ENCODE measurements around the gene AK2.

AK2 gene

DNA sequence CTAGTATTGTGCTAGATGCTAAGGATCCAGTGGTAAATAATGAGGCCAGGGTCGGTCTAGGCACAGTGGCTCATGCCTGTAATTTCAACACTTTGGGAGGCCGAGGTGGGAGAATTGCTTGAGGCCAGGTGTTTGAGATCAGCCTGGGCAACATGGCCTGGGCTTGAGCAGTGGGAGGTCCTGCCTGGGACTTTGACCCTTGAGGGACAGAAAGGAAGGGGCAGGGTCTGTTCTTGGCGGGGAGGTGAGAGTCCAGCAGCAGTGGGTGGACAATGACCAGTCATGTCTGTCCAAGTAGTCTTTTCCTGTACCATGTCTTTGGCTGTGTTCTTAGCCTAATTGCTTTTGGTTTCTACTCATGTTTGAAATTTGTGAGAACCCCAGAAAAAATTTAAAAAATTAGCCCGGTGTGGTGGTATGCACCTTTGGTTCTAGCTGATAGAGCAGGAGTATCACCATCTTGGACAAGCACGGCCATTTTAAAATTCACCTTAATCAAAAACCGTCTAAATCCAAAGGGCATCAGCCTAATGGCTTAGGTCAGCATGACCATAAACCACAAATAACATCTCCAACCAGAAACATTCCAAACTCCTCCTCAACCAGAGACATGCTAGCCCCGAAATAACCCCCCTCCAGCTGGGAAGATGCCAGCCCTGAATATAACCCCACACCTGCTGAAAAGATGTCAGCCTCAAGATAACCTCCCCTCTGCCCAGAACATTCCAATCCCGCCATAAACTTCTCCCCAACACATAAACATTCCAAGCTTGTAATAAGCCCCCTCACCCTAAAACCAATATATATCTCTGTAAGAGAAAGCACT lies 6.8 kb upstream of the AK2 start:
- DNase-seq (ENCODE audit: low read depth): no peak
- TF ChIP-seq, protein P1, sequence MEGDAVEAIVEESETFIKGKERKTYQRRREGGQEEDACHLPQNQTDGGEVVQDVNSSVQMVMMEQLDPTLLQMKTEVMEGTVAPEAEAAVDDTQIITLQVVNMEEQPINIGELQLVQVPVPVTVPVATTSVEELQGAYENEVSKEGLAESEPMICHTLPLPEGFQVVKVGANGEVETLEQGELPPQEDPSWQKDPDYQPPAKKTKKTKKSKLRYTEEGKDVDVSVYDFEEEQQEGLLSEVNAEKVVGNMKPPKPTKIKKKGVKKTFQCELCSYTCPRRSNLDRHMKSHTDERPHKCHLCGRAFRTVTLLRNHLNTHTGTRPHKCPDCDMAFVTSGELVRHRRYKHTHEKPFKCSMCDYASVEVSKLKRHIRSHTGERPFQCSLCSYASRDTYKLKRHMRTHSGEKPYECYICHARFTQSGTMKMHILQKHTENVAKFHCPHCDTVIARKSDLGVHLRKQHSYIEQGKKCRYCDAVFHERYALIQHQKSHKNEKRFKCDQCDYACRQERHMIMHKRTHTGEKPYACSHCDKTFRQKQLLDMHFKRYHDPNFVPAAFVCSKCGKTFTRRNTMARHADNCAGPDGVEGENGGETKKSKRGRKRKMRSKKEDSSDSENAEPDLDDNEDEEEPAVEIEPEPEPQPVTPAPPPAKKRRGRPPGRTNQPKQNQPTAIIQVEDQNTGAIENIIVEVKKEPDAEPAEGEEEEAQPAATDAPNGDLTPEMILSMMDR (IDR thresholded peaks at IDR 0.05; ENCODE audit: control insufficient read depth, insufficient read depth, low read depth, low read length, missing control alignments): no peak
- no peak overlapping the region for H3K4me3 ChIP-seq (ENCODE audit: control insufficient read depth, low read depth, low read length)

DNA sequence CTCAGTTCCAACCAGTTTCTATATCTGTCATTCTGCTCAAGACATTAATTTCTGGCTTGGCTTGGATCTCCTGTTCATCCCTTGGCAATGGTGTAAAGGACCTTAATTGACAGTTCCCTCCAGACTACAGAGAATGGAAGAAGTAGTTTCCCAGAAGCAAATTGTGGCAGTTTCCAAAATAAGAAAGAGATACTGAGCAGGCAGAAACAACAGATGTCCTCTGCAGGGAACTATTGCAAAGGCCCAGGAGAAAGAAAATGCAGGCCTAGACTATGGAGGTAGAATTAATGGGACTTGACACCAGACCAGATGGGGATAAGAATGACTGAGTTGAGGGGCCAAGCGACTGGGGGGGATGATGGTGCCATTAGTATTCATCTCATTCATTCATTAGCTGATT lies 6.1 kb upstream of the AK2 start:
- no peak overlapping the region for H3K4me3 ChIP-seq (ENCODE audit: control insufficient read depth, low read depth, low read length)
- TF ChIP-seq, protein P1 (IDR thresholded peaks at IDR 0.05; ENCODE audit: control insufficient read depth, insufficient read depth, low read depth, low read length, missing control alignments): no peak
- no peak for DNase-seq (ENCODE audit: low read depth)

DNA sequence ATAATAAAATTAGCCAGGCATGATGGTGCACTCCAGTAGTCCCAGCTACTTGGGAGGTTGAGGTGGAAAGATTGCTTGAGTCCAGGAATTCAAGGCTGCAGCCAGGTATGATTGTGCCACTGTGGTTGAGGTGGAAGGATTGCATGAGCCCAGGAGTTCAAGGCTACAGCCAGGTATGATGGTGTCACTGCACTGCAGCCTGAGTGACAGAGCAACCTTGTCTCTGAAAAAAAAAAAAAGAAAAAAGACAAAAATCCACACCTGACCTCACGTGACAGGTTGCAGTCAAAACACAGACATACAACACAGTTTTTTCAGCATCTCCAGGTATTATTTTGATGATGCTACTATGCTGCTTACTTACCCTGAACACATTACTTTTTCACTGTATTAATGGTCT lies 4.3 kb upstream of the AK2 start:
- H3K4me3 ChIP-seq (ENCODE audit: control insufficient read depth, low read depth, low read length): no peak overlapping the region
- TF ChIP-seq, protein P1 (IDR thresholded peaks at IDR 0.05; ENCODE audit: control insufficient read depth, insufficient read depth, low read depth, low read length, missing control alignments): no peak
- no peak for DNase-seq (ENCODE audit: low read depth)

DNA sequence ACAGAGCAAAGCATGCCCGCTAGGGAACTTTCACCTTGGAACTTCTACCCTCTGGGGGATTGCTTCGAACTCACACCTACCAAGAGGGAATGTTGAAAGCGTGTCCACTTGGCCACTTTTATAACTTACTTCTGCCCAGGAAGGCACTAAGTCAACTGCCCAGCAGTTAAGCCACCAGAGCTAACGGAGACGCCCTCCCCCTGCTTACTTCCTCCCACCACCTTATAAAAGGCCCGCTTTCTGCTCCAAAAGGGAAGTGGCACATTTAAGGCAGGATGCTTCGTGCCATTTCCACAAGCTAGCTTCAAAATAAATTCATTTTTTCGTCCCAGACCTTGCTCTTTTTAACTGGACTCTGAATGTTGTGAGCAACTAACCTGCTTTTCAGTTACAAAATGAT lies 3.2 kb upstream of the AK2 start:
- TF ChIP-seq, protein P1 (IDR thresholded peaks at IDR 0.05; ENCODE audit: control insufficient read depth, insufficient read depth, low read depth, low read length, missing control alignments): no peak
- DNase-seq (ENCODE audit: low read depth): no peak
- H3K4me3 ChIP-seq (ENCODE audit: control insufficient read depth, low read depth, low read length): no peak overlapping the region

DNA sequence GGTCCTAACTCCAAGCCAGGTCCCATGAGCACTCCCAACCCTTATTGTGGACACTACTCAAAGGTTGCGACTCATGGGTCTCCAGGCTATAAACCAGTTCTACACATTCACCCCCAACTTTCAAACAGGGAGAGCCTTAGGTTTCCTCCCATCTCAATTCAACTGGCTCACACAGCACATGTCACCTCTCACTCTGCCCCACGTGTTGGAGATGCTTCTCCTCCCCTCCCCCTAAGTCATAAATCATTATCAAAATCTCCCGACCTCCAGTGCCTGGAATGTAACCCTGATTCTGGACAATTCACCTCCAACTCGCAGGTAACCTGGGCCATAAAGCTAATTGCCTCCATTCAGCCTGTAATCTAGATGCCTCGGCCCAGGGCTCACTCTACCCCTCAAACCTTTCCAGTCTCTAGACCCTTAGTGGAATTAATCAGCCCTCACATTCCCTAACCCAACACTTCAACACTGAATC lies 595 bp downstream of the AK2 start:
- TF ChIP-seq, protein P1 (IDR thresholded peaks at IDR 0.05; ENCODE audit: control insufficient read depth, insufficient read depth, low read depth, low read length, missing control alignments): no peak
- peak overlapping the region; percentile 99 for H3K4me3 ChIP-seq (ENCODE audit: control insufficient read depth, low read depth, low read length)
- DNase-seq (ENCODE audit: low read depth): no peak

DNA sequence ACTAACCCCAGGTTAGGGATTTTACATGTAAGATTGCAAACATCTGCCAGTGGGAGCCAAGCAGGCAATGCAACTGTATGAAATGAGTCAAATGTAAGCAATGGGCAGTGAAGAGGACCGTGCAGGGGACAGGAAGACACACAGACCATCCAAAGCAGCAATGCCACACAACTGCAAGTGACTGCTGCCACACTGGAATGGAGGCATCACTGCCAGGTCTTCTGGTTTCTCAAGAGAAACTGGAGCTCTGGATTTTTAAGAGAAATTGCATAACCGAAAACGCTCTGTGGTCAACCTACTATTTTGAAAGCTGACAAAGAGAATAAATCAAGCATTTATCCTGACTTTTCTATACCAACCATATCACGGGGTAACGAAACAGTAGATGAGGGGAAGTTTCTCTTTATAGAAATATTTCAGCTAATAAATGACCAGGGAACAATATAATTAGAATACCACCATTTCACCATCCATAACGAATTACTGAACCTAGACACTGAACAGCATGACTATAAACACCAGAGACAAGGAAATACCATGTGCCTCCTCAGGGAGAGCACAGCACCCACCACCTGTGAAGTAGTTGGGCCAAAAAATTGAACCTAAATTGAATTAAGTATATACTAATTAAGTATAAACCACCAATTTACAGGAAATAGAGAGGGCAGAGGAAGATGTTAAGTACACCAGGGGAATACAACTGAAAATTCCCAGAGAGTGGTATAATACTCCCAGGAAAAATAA lies 4.4 kb downstream of the AK2 start:
- DNase-seq (ENCODE audit: low read depth): no peak
- TF ChIP-seq, protein P1 (IDR thresholded peaks at IDR 0.05; ENCODE audit: control insufficient read depth, insufficient read depth, low read depth, low read length, missing control alignments): no peak
- no peak overlapping the region for H3K4me3 ChIP-seq (ENCODE audit: control insufficient read depth, low read depth, low read length)
